ENCODE data around the gene GAST. TPM values are rescaled to one million over a fixed set of nuclear protein-coding genes. Genes with fewer than 3 reads are reported as not detected.

Gene GAST
- total and polyA plus RNA-seq, 9 of the 15 experiments (the other 6 are each of a cell fraction or from before 2014, with no cell fraction given), result not detected

DNA sequence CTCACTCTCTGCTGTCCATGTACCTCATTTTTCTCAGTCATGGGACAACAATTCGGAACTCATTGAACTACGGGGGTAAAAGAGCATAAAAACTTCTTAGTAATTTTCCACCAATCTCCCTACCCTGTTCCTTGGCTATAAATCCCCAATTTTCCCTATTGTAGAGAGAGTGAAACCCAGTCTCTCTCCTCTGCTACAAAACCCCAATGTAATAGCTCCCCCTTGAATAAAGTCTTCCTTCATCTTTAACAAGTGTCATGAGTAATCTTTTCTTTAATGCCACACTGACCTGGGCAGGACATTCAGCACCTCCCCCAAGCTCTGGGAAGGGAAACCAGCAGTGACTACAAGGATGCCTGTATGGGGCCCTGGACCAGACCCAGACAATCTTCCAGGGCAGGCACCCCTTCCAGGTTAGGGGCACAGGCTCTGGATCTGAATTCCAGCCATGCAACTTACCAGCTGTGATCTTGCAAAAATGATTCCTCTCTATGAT, 33.7 kb upstream of the GAST start (continued):
- peak; percentile 88 for TF ChIP-seq TEAD4 (IDR thresholded peaks at IDR 0.05; ENCODE audit: low read length)
- TF ChIP-seq TEAD4 (CRISPR knock-in tag; IDR thresholded peaks at IDR 0.05; ENCODE audit: borderline replicate concordance), result no peak
- no peak for TF ChIP-seq HDGF (IDR thresholded peaks at IDR 0.05)
- TF ChIP-seq ZNF12 (CRISPR knock-in tag; IDR thresholded peaks at IDR 0.05), result no peak
- peak; percentile 34; the same call in 1 of the 2 replicates for TF ChIP-seq MAFK (IDR thresholded peaks at IDR 0.05; ENCODE audit: low read length)
- 0 out of 2 replicates have a peak, but pooled peaks have one; percentile 35 for TF ChIP-seq EGR1 (conservative IDR thresholded peaks at IDR 0.05)
- peak; percentile 73 for TF ChIP-seq STAT5A (IDR thresholded peaks at IDR 0.05; ENCODE audit: borderline replicate concordance, low read length)
- TF ChIP-seq MBD2 (IDR thresholded peaks at IDR 0.05; ENCODE audit: borderline replicate concordance, low read depth), result peak; percentile 89
- TF ChIP-seq, protein P1, sequence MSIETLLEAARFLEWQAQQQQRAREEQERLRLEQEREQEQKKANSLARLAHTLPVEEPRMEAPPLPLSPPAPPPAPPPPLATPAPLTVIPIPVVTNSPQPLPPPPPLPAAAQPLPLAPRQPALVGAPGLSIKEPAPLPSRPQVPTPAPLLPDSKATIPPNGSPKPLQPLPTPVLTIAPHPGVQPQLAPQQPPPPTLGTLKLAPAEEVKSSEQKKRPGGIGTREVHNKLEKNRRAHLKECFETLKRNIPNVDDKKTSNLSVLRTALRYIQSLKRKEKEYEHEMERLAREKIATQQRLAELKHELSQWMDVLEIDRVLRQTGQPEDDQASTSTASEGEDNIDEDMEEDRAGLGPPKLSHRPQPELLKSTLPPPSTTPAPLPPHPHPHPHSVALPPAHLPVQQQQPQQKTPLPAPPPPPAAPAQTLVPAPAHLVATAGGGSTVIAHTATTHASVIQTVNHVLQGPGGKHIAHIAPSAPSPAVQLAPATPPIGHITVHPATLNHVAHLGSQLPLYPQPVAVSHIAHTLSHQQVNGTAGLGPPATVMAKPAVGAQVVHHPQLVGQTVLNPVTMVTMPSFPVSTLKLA (conservative IDR thresholded peaks at IDR 0.05), result peak; percentile 7 to 23; a peak in 2 of 4 replicates
- TF ChIP-seq PHB2 (IDR thresholded peaks at IDR 0.05; ENCODE audit: low read depth), result no peak
- no peak for TF ChIP-seq EHMT2 (IDR thresholded peaks at IDR 0.05)
- TF ChIP-seq ZFP36 (IDR thresholded peaks at IDR 0.05; ENCODE audit: low read depth, low read length, partially characterized antibody), result peak; percentile 9
- TF ChIP-seq HDAC1 (IDR thresholded peaks at IDR 0.05), result no peak
- TF ChIP-seq, protein P2, sequence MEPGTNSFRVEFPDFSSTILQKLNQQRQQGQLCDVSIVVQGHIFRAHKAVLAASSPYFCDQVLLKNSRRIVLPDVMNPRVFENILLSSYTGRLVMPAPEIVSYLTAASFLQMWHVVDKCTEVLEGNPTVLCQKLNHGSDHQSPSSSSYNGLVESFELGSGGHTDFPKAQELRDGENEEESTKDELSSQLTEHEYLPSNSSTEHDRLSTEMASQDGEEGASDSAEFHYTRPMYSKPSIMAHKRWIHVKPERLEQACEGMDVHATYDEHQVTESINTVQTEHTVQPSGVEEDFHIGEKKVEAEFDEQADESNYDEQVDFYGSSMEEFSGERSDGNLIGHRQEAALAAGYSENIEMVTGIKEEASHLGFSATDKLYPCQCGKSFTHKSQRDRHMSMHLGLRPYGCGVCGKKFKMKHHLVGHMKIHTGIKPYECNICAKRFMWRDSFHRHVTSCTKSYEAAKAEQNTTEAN (CRISPR knock-in tag; IDR thresholded peaks at IDR 0.05), result no peak
- peak; percentile 60 for TF ChIP-seq ASH1L (IDR thresholded peaks at IDR 0.05; ENCODE audit: borderline replicate concordance, low read depth, partially characterized antibody)
- TF ChIP-seq SETDB1 (IDR thresholded peaks at IDR 0.05; ENCODE audit: low read length), result no peak
- TF ChIP-seq RNF2 (IDR thresholded peaks at IDR 0.05), result peak; percentile 99
- TF ChIP-seq BDP1 (IDR thresholded peaks at IDR 0.05; ENCODE audit: insufficient read depth, insufficient read length), result no peak
- no peak for TF ChIP-seq U2AF1 (optimal IDR thresholded peaks at IDR 0.05; ENCODE audit: low read depth, low read length)
- no peak for TF ChIP-seq ZNF146 (CRISPR knock-in tag; IDR thresholded peaks at IDR 0.05; ENCODE audit: unreplicated experiment)
- TF ChIP-seq PRMT5 (CRISPR knock-in tag; IDR thresholded peaks at IDR 0.05), result no peak
- TF ChIP-seq, protein P3, sequence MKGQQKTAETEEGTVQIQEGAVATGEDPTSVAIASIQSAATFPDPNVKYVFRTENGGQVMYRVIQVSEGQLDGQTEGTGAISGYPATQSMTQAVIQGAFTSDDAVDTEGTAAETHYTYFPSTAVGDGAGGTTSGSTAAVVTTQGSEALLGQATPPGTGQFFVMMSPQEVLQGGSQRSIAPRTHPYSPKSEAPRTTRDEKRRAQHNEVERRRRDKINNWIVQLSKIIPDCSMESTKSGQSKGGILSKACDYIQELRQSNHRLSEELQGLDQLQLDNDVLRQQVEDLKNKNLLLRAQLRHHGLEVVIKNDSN (CRISPR knock-in tag; IDR thresholded peaks at IDR 0.05), result no peak
- TF ChIP-seq, protein P4, sequence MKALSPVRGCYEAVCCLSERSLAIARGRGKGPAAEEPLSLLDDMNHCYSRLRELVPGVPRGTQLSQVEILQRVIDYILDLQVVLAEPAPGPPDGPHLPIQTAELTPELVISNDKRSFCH (CRISPR knock-in tag; IDR thresholded peaks at IDR 0.05), result no peak
- TF ChIP-seq, protein P4 (tag; IDR thresholded peaks at IDR 0.05), result no peak
- no peak for TF ChIP-seq ZNF217 (CRISPR knock-in tag; IDR thresholded peaks at IDR 0.05)
- peak in 1 of 2 experiments; percentile 37; a peak in 1 of 4 replicates for TF ChIP-seq ETV6 (IDR thresholded peaks at IDR 0.05; ENCODE audit: borderline replicate concordance in 1 of 2, low read depth in 2 of 2, low read length in 1 of 2)
- no peak for TF ChIP-seq ETV6 (CRISPR knock-in tag; IDR thresholded peaks at IDR 0.05; ENCODE audit: borderline replicate concordance)
- 0 out of 2 replicates have a peak, but pooled peaks have one; percentile 28 for TF ChIP-seq ZNF76 (CRISPR knock-in tag; IDR thresholded peaks at IDR 0.05; ENCODE audit: borderline replicate concordance)
- peak; percentile 95 for TF ChIP-seq ZNF316 (IDR thresholded peaks at IDR 0.05)
- no peak for TF ChIP-seq NR1H2 (CRISPR knock-in tag; IDR thresholded peaks at IDR 0.05)
